Ovary (tissue), 3 donors: ENCODE data around the gene ARGLU1.

ENCODE experiments used
- CTCF ChIP-seq, 3 donors: fragments of 450-650 bp in 2 of 3; fragments of 200-600 bp in 1 of 3; IDR thresholded peaks; one replicate each; pipeline versions ENCODE4 v1.5.1 to v1.8.0; 2016 to 2022; ENCODE audit warnings: antibody characterized with exemption in 3 of 3, mild to moderate bottlenecking in 1 of 3
- EP300 ChIP-seq: sonication (generic); formaldehyde crosslinking; IDR thresholded peaks from one replicate; pipeline ENCODE4 v1.6.1; 2017; ENCODE audit warnings: antibody characterized with exemption
- POLR2A ChIP-seq: fragments of 450-650 bp; IDR thresholded peaks from one replicate; pipeline ENCODE4 v1.6.1; 2017; ENCODE audit warnings: antibody characterized with exemption, mild to moderate bottlenecking, moderate library complexity
- donor health status: DM: no; HTN: no; CAD: no.

- TF ChIP-seq CTCF (IDR thresholded peaks at IDR 0.05) (no peak), POLR2A (no peak), EP300 (no peak)
These were observed 13.3 kb upstream of the ARGLU1 start for GRCh38 chr13:106581225-106581624.
